Endothelial cell of umbilical vein (primary cell): ENCODE data around the gene SMAD5. TPM values are rescaled to one million over a fixed set of nuclear protein-coding genes. Genes with fewer than 3 reads are reported as not detected.

Experiments
- BruUV-seq: library from RNA; stranded (reverse); fragments of 400-500 nt; replicated peaks from 2 replicates; lab custom pipeline; 2021; lab: Mats Ljungman, UMichigan
- CTCF ChIA-PET: fragments of 300-600, 350-600 bp; sonication (Branson Sonifier 250); formaldehyde crosslinking; loops from one replicate; lab custom pipeline; 2021; ENCODE audit warnings: antibody characterized with exemption, inconsistent platforms; lab: Charles Lee
- POLR2A ChIA-PET: fragments of 300-600, 350-600 bp; sonication (Branson Sonifier 250); formaldehyde crosslinking; loops from one replicate; lab custom pipeline; 2021; ENCODE audit warnings: antibody characterized with exemption, inconsistent platforms; lab: Charles Lee
- DNase-seq: peaks from one replicate; pipeline ENCODE4 v3.0.0-alpha.2; 2011; ENCODE audit warnings: low read depth, low spot score
- FAIRE-seq: peaks from 2 replicates; lab custom pipeline; 2011; peaks lifted over from hg19 to GRCh38; lab: Jason Lieb, UNC
- H2AFZ ChIP-seq: 2 replicates; pipeline ENCODE4 v1.6.0; 2012; ENCODE audit warnings: low read depth, low read length, control low read depth, inconsistent platforms
- H3K27ac ChIP-seq: 2 replicates; pipeline ENCODE4 v1.5.1; 2011; ENCODE audit warnings: low read depth, mild to moderate bottlenecking, control low read depth, low read length, moderate library complexity; ENCODE audit not compliant: insufficient read depth
- H3K27me3 ChIP-seq, 2 experiments: 2 replicates each; pipeline versions ENCODE4 v1.6.0 to v1.6.1; 2011; ENCODE audit warnings: low read length in 2 of 2, mixed read lengths in 1 of 2; ENCODE audit not compliant: control insufficient read depth in 2 of 2, insufficient read depth in 2 of 2
- H3K36me3 ChIP-seq, 2 experiments: 2 replicates in 1 of 2; 3 replicates in 1 of 2; pipeline ENCODE4 v1.5.1; 2011; ENCODE audit warnings: low read length in 2 of 2, mild to moderate bottlenecking in 1 of 2, moderate library complexity in 1 of 2; ENCODE audit not compliant: control insufficient read depth in 2 of 2, insufficient read depth in 2 of 2; ENCODE audit errors: extremely low read depth in 1 of 2
- H3K4me1 ChIP-seq: 3 replicates; pipeline ENCODE4 v1.5.1; 2011; ENCODE audit warnings: mild to moderate bottlenecking, low read length; ENCODE audit not compliant: control insufficient read depth, insufficient read depth; ENCODE audit errors: extremely low read depth
- H3K4me2 ChIP-seq: 2 replicates; pipeline ENCODE4 v1.6.1; 2011; ENCODE audit warnings: low read length, control low read depth, mixed read lengths; ENCODE audit not compliant: insufficient read depth
- H3K4me3 ChIP-seq, 3 experiments: fragments of 200-600 bp in 1 of 3; sonication (generic), shearing (Covaris generic) in 1 of 3; replicated peaks in 1 of 3; 2 replicates each; pipeline ENCODE4 v1.5.1; 2011 to 2016; ENCODE audit warnings: control low read depth in 3 of 3, low read length in 3 of 3, mild to moderate bottlenecking in 2 of 3, inconsistent platforms in 1 of 3, low read depth in 1 of 3, moderate library complexity in 1 of 3; ENCODE audit not compliant: insufficient read depth in 1 of 3
- H3K79me2 ChIP-seq: 2 replicates; pipeline ENCODE4 v1.6.0; 2012; ENCODE audit warnings: low read length, inconsistent platforms; ENCODE audit not compliant: control insufficient read depth, insufficient read depth
- H3K9ac ChIP-seq: replicated peaks from 2 replicates; pipeline ENCODE3; 2011; ENCODE audit warnings: low read length, control low read depth; ENCODE audit not compliant: insufficient read depth; ENCODE audit errors: extremely low read depth
- H3K9me1 ChIP-seq: replicated peaks from 3 replicates; pipeline ENCODE4 v1.6.0; 2011; ENCODE audit warnings: mild to moderate bottlenecking, low read length; ENCODE audit not compliant: control insufficient read depth, insufficient read depth; ENCODE audit errors: extremely low read depth
- H3K9me3 ChIP-seq: replicated peaks from 2 replicates; pipeline ENCODE4 v1.5.1; 2012; ENCODE audit warnings: low read length, inconsistent platforms; ENCODE audit not compliant: control insufficient read depth, insufficient read depth
- H4K20me1 ChIP-seq: replicated peaks from 2 replicates; pipeline ENCODE3; 2011; ENCODE audit warnings: mild to moderate bottlenecking, low read length; ENCODE audit not compliant: control insufficient read depth, insufficient read depth; ENCODE audit errors: extremely low read depth
- EZH2 ChIP-seq: IDR thresholded peaks from 2 replicates; pipeline ENCODE4 v1.6.1; 2012; ENCODE audit warnings: borderline replicate concordance, low read depth, mild to moderate bottlenecking, moderate library complexity, low read length, inconsistent platforms; ENCODE audit not compliant: severe bottlenecking
- FOS ChIP-seq: IDR thresholded peaks from 2 replicates; pipeline ENCODE4 v1.6.1; 2011; ENCODE audit warnings: mild to moderate bottlenecking, low read length, moderate library complexity, borderline replicate concordance; ENCODE audit not compliant: insufficient read depth
- GATA2 ChIP-seq: IDR thresholded peaks from 2 replicates; pipeline ENCODE4 v1.7.0; 2011; ENCODE audit warnings: low read depth, mild to moderate bottlenecking, moderate library complexity, mixed read lengths, low read length; ENCODE audit not compliant: insufficient read length, insufficient read depth
- JUN ChIP-seq: IDR thresholded peaks from 2 replicates; pipeline ENCODE4 v1.6.1; 2011; ENCODE audit warnings: borderline replicate concordance, low read depth; ENCODE audit not compliant: insufficient read length, insufficient read depth
- MYC ChIP-seq: IDR thresholded peaks from one replicate; pipeline ENCODE4 v1.6.1; 2011; ENCODE audit warnings: mild to moderate bottlenecking, low read depth, low read length
- POLR2A ChIP-seq: IDR thresholded peaks from 2 replicates; pipeline ENCODE4 v1.6.1; 2012; ENCODE audit warnings: low read depth, mild to moderate bottlenecking, control low read depth, low read length
- POLR2AphosphoS5 ChIP-seq: IDR thresholded peaks from 2 replicates; pipeline ENCODE4 v1.6.1; 2012; ENCODE audit warnings: low read depth, mild to moderate bottlenecking, control low read depth, low read length, moderate library complexity; ENCODE audit not compliant: insufficient read depth
- dilution Hi-C: fragments of 300-500 bp; cut with MboI; formaldehyde crosslinking; loops from one replicate; pipeline ENCODE4 v1.15.0; 2019; ENCODE audit warnings: low sequenced_read_pairs; ENCODE audit not compliant: extremely low pct_ligation_motif_present
- intact Hi-C: fragments of 100-400 bp; cut with micrococcal nuclease; formaldehyde crosslinking; loops from one replicate; pipeline ENCODE4 v1.10.0; 2022
- polyA plus RNA-seq, 4 experiments: library from polyadenylated mRNA; depleted of rRNA in 3 of 4; stranded (reverse) in 3 of 4; unstranded in 1 of 4; fragments of >200 nt; gene quantifications; 2 replicates each; pipeline versions ENCODE4 v1.2.1 to v1.2.3, GENCODE V29; 2011 to 2012; ENCODE audit warnings: missing spikeins in 1 of 4
- total RNA-seq: library from RNA; stranded (reverse); gene quantifications from 2 replicates; pipeline ENCODE4 v1.2.3, GENCODE V29; 2021
- TF ChIP-seq, protein P1 (sequence below): IDR thresholded peaks from 2 replicates; pipeline ENCODE4 v1.6.1; 2011; ENCODE audit not compliant: insufficient read depth, insufficient read length
- TF ChIP-seq, protein P2 (sequence below), 2 donors: IDR thresholded peaks; 1 replicate in 1 of 2; 2 replicates in 1 of 2; pipeline ENCODE4 v1.5.1; 2011; ENCODE audit warnings: low read length in 2 of 2, mild to moderate bottlenecking in 2 of 2, moderate library complexity in 2 of 2, control low read depth in 1 of 2, inconsistent platforms in 1 of 2, low read depth in 1 of 2; ENCODE audit not compliant: insufficient read depth in 1 of 2; ENCODE audit errors: extremely low read depth in 1 of 2

The SMAD5 gene
- total and polyA plus RNA-seq, 2 donors (not counting 3 experiments of a cell fraction or from before 2014, with no cell fraction given): 26.0 to 66.0 TPM

DNA sequence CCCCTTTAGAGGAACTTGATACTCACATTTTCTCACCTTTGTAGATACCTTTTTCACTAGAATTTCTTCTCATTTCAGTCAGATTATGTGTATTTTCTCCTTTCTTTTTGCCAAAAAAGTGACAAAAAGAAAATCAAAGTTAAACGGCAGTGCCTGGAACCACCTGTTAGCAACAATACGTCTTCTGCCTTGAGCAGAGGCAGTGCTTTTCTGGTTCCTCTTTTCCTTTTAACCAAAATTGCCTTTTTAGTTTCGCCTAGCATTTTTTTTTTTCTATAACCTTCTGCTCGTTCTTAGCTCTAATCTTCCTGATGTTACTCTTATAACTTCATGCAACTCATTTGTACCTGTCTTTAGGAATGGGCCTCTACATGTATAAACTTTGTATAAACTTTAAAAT is 34.3 kb downstream of the SMAD5 start:
- H3K4me1 ChIP-seq: no peaks in the 10 kb centered on the region
- FAIRE-seq (no peak), DNase-seq (no peak)
- H3K36me3 ChIP-seq: peaks cover 3 to 4% of the 10 kb centered on the region in 2 experiments
- H2AFZ ChIP-seq: no peak overlapping the region
- intact Hi-C loops (no loop called here), dilution Hi-C loops (no loop called here)
- H4K20me1 ChIP-seq: peaks cover 2% of the 10 kb centered on the region
- no peak overlapping the region for H3K4me2 ChIP-seq
- ChIA-PET CTCF (no interaction called here), POLR2A (no interaction called here)
- H3K4me3 ChIP-seq: no peak overlapping the region
- no peak for TF ChIP-seq MYC
- no peak for TF ChIP-seq JUN
- TF ChIP-seq POLR2A: no peak
- TF ChIP-seq GATA2: no peak
- TF ChIP-seq, protein P1, sequence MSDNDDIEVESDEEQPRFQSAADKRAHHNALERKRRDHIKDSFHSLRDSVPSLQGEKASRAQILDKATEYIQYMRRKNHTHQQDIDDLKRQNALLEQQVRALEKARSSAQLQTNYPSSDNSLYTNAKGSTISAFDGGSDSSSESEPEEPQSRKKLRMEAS: no peak
- TF ChIP-seq, protein P2, sequence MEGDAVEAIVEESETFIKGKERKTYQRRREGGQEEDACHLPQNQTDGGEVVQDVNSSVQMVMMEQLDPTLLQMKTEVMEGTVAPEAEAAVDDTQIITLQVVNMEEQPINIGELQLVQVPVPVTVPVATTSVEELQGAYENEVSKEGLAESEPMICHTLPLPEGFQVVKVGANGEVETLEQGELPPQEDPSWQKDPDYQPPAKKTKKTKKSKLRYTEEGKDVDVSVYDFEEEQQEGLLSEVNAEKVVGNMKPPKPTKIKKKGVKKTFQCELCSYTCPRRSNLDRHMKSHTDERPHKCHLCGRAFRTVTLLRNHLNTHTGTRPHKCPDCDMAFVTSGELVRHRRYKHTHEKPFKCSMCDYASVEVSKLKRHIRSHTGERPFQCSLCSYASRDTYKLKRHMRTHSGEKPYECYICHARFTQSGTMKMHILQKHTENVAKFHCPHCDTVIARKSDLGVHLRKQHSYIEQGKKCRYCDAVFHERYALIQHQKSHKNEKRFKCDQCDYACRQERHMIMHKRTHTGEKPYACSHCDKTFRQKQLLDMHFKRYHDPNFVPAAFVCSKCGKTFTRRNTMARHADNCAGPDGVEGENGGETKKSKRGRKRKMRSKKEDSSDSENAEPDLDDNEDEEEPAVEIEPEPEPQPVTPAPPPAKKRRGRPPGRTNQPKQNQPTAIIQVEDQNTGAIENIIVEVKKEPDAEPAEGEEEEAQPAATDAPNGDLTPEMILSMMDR (IDR thresholded peaks at IDR 0.05; ENCODE audit: extremely low read depth in 1 of 2, insufficient read depth in 1 of 2, low read depth in 1 of 2, low read length in 2 of 2): no peak
- TF ChIP-seq POLR2AphosphoS5: no peak
- TF ChIP-seq FOS: no peak
- no peak for TF ChIP-seq EZH2
- H3K79me2 ChIP-seq: peaks cover 22% of the 10 kb centered on the region
- H3K9me3 ChIP-seq: no peaks in the 10 kb centered on the region
- no peak overlapping the region for H3K27ac ChIP-seq
- H3K27me3 ChIP-seq: no peaks in the 10 kb centered on the region
- H3K9me1 ChIP-seq: no peaks in the 10 kb centered on the region
- BruUV-seq: no TSS peak
- no peak overlapping the region for H3K9ac ChIP-seq
